ENCODE results near the gene NEGR1. TPM values are rescaled to one million over a fixed set of nuclear protein-coding genes. Genes with fewer than 3 reads are reported as not detected.

Gene NEGR1
- total and polyA plus RNA-seq, 2 experiments from 2014 or later: 1.0 to 2.8 TPM

- no peak overlapping the region for H3K4me2 ChIP-seq
- H3K27me3 ChIP-seq: no peaks in the 10 kb centered on the region
- no peaks in the 10 kb centered on the region for H4K20me1 ChIP-seq (ENCODE audit: insufficient read depth, poor library complexity, severe bottlenecking)
- no peak for DNase-seq (ENCODE audit: low spot score)
- 78% methylated on average over 1 of the region's 1 CpG for WGBS (ENCODE audit: low lambda C conversion rate, missing lambda C conversion rate)
- no peaks in the 10 kb centered on the region for H3K4me1 ChIP-seq (ENCODE audit: insufficient read depth)
- H3K9me3 ChIP-seq (ENCODE audit: low read depth): no peaks in the 10 kb centered on the region
- no peak overlapping the region for H3K4me3 ChIP-seq
- no peaks in the 10 kb centered on the region for H3K9me2 ChIP-seq (replicated peaks; ENCODE audit: insufficient read depth)
- H2AFZ ChIP-seq: no peak overlapping the region
- no peaks in the 10 kb centered on the region for H3K36me3 ChIP-seq (replicated peaks; ENCODE audit: insufficient read depth, low read depth)
- H3K27ac ChIP-seq: no peak overlapping the region
- no peaks in the 10 kb centered on the region for H3K79me2 ChIP-seq
- no peak for TF ChIP-seq EZH2phosphoT487 (IDR thresholded peaks at IDR 0.05; ENCODE audit: low read depth, severe bottlenecking, unreplicated experiment)
- TF ChIP-seq CTCF (IDR thresholded peaks at IDR 0.05; ENCODE audit: poor library complexity): no peak
- no peak for TF ChIP-seq EZH2 (IDR thresholded peaks at IDR 0.05; ENCODE audit: borderline replicate concordance)
Measured at GRCh38 chr1:71695084-71695483, 587.3 kb downstream of the NEGR1 start.

GRCh38 chr1:71693581-71693980, 588.8 kb downstream of the NEGR1 start:
- Histone ChIP-seq H3K4me1 (ENCODE audit: insufficient read depth) (no peaks in the 10 kb centered on the region), H4K20me1 (ENCODE audit: insufficient read depth, poor library complexity, severe bottlenecking) (no peaks in the 10 kb centered on the region), H3K27me3 (no peaks in the 10 kb centered on the region), H3K9me2 (replicated peaks; ENCODE audit: insufficient read depth) (no peaks in the 10 kb centered on the region), H3K36me3 (replicated peaks; ENCODE audit: insufficient read depth, low read depth) (no peaks in the 10 kb centered on the region), H3K4me3 (no peak overlapping the region), H2AFZ (no peak overlapping the region), H3K79me2 (no peaks in the 10 kb centered on the region), H3K4me2 (no peak overlapping the region), H3K27ac (no peak overlapping the region), H3K9me3 (ENCODE audit: low read depth) (no peaks in the 10 kb centered on the region)
- no peak for DNase-seq (ENCODE audit: low spot score)
- TF ChIP-seq EZH2 (IDR thresholded peaks at IDR 0.05; ENCODE audit: borderline replicate concordance) (no peak), CTCF (IDR thresholded peaks at IDR 0.05; ENCODE audit: poor library complexity) (no peak), EZH2phosphoT487 (IDR thresholded peaks at IDR 0.05; ENCODE audit: low read depth, severe bottlenecking, unreplicated experiment) (no peak)

GRCh38 chr1:71689635-71690034, 592.7 kb downstream of the NEGR1 start:
- Histone ChIP-seq H3K4me1 (ENCODE audit: insufficient read depth) (no peaks in the 10 kb centered on the region), H4K20me1 (ENCODE audit: insufficient read depth, poor library complexity, severe bottlenecking) (no peaks in the 10 kb centered on the region), H3K9me3 (ENCODE audit: low read depth) (no peaks in the 10 kb centered on the region), H3K79me2 (no peaks in the 10 kb centered on the region), H3K4me3 (no peak overlapping the region), H3K36me3 (replicated peaks; ENCODE audit: insufficient read depth, low read depth) (no peaks in the 10 kb centered on the region), H3K27me3 (no peaks in the 10 kb centered on the region), H3K9me2 (replicated peaks; ENCODE audit: insufficient read depth) (no peaks in the 10 kb centered on the region), H3K27ac (no peak overlapping the region), H2AFZ (no peak overlapping the region), H3K4me2 (no peak overlapping the region)
- whole genome bisulfite sequencing (ENCODE audit: low lambda C conversion rate, missing lambda C conversion rate): 75% methylated on average over 2 of the region's 2 CpGs
- DNase-seq (ENCODE audit: low spot score): no peak
- TF ChIP-seq EZH2 (IDR thresholded peaks at IDR 0.05; ENCODE audit: borderline replicate concordance) (no peak), CTCF (IDR thresholded peaks at IDR 0.05; ENCODE audit: poor library complexity) (no peak), EZH2phosphoT487 (IDR thresholded peaks at IDR 0.05; ENCODE audit: low read depth, severe bottlenecking, unreplicated experiment) (no peak)

- 73% methylated on average over 3 of the region's 3 CpGs for WGBS (ENCODE audit: low lambda C conversion rate, missing lambda C conversion rate)
- no peak for DNase-seq (ENCODE audit: low spot score)
Measured at GRCh38 chr1:71687376-71687775, 595.0 kb downstream of the NEGR1 start.

More at GRCh38 chr1:71687376-71687775, 595.0 kb downstream of the NEGR1 start:
- no peak overlapping the region for H3K4me3 ChIP-seq
- no peaks in the 10 kb centered on the region for H3K9me2 ChIP-seq (replicated peaks; ENCODE audit: insufficient read depth)
- no peaks in the 10 kb centered on the region for H3K4me1 ChIP-seq (ENCODE audit: insufficient read depth)
- no peak overlapping the region for H3K4me2 ChIP-seq
- H3K9me3 ChIP-seq (ENCODE audit: low read depth): no peaks in the 10 kb centered on the region
- H3K27ac ChIP-seq: no peak overlapping the region
- TF ChIP-seq CTCF (IDR thresholded peaks at IDR 0.05; ENCODE audit: poor library complexity): no peak
- TF ChIP-seq EZH2phosphoT487 (IDR thresholded peaks at IDR 0.05; ENCODE audit: low read depth, severe bottlenecking, unreplicated experiment): no peak
- TF ChIP-seq EZH2 (IDR thresholded peaks at IDR 0.05; ENCODE audit: borderline replicate concordance): no peak
- H3K27me3 ChIP-seq: no peaks in the 10 kb centered on the region
- H4K20me1 ChIP-seq (ENCODE audit: insufficient read depth, poor library complexity, severe bottlenecking): no peaks in the 10 kb centered on the region
- H3K36me3 ChIP-seq (replicated peaks; ENCODE audit: insufficient read depth, low read depth): no peaks in the 10 kb centered on the region
- H3K79me2 ChIP-seq: no peaks in the 10 kb centered on the region
- no peak overlapping the region for H2AFZ ChIP-seq

Data from hepatocyte (in vitro differentiated cells).